ENCODE data around the gene MATN4.

Gene MATN4

GRCh38 chr20:45254383-45255262 is 53.5 kb downstream of the MATN4 start, which contains the start of gene SLPI:
SLPI (minus strand) TSS chr20:45254564; CDS start chr20:45254543, 21 bp downstream.
- DNase-seq (ENCODE audit: low read depth in 4 of 4, low spot score in 1 of 4) = no peak

GRCh38 chr20:45253261-45253660 is 54.8 kb downstream of the MATN4 start:
- DNase-seq (ENCODE audit: low read depth in 4 of 4, low spot score in 1 of 4) = no peak

- DNase-seq (ENCODE audit: low read depth in 4 of 4, low spot score in 1 of 4) = no peak
Observed at GRCh38 chr20:45251884-45252560, 56.1 kb downstream of the MATN4 start.

- no peak for DNase-seq (ENCODE audit: low read depth in 4 of 4, low spot score in 1 of 4)
Observed at GRCh38 chr20:45248609-45249008, 59.5 kb downstream of the MATN4 start.

GRCh38 chr20:45247865-45248264 is 60.2 kb downstream of the MATN4 start:
- DNase-seq (ENCODE audit: low read depth in 4 of 4, low spot score in 1 of 4) = no peak

GRCh38 chr20:45246109-45246508 is 62.0 kb downstream of the MATN4 start:
- no peak for DNase-seq (ENCODE audit: low read depth in 4 of 4, low spot score in 1 of 4)
